Measurements from ENCODE around the gene PSMD13.

Gene PSMD13

DNA sequence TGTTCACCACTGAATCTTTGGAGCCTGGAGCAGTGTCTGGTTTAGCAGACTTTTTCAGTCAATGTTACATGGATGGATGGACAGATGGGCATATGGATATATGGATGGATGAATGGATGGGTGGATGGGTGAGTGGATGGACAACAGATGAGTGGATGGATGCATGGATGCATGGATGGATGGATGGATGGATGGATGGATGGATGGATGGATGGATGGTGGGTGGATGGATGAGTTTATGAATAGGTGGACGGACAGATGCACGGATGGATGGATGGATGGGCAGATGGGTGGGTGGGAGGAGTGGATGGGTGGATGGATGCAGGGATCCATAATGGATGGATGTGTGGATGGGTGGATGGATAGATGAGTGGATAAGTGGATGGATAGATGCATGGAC is 19.0 kb downstream of the PSMD13 start:
- Histone ChIP-seq H3K4me3 (replicated peaks; ENCODE audit: insufficient read depth, low read length) (no peak overlapping the region), H3K27ac (replicated peaks) (no peak overlapping the region), H3K27me3 (ENCODE audit: insufficient read depth, poor library complexity, severe bottlenecking) (no peaks in the 10 kb centered on the region)
- no peak for DNase-seq (ENCODE audit: low read depth in 1 of 2, low spot score in 1 of 2)
- TF ChIP-seq GABPA (IDR thresholded peaks at IDR 0.05; ENCODE audit: low read depth) (no peak), POLR2AphosphoS5 (IDR thresholded peaks at IDR 0.05; ENCODE audit: low read depth) (no peak), SPI1 (IDR thresholded peaks at IDR 0.05; ENCODE audit: borderline replicate concordance, low read depth) (no peak), CTCF (IDR thresholded peaks at IDR 0.05; ENCODE audit: insufficient read depth, low read length) (no peak)
- TF ChIP-seq, protein P1, sequence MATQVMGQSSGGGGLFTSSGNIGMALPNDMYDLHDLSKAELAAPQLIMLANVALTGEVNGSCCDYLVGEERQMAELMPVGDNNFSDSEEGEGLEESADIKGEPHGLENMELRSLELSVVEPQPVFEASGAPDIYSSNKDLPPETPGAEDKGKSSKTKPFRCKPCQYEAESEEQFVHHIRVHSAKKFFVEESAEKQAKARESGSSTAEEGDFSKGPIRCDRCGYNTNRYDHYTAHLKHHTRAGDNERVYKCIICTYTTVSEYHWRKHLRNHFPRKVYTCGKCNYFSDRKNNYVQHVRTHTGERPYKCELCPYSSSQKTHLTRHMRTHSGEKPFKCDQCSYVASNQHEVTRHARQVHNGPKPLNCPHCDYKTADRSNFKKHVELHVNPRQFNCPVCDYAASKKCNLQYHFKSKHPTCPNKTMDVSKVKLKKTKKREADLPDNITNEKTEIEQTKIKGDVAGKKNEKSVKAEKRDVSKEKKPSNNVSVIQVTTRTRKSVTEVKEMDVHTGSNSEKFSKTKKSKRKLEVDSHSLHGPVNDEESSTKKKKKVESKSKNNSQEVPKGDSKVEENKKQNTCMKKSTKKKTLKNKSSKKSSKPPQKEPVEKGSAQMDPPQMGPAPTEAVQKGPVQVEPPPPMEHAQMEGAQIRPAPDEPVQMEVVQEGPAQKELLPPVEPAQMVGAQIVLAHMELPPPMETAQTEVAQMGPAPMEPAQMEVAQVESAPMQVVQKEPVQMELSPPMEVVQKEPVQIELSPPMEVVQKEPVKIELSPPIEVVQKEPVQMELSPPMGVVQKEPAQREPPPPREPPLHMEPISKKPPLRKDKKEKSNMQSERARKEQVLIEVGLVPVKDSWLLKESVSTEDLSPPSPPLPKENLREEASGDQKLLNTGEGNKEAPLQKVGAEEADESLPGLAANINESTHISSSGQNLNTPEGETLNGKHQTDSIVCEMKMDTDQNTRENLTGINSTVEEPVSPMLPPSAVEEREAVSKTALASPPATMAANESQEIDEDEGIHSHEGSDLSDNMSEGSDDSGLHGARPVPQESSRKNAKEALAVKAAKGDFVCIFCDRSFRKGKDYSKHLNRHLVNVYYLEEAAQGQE (IDR thresholded peaks at IDR 0.05; ENCODE audit: insufficient replicate concordance, low read depth), result no peak

DNA sequence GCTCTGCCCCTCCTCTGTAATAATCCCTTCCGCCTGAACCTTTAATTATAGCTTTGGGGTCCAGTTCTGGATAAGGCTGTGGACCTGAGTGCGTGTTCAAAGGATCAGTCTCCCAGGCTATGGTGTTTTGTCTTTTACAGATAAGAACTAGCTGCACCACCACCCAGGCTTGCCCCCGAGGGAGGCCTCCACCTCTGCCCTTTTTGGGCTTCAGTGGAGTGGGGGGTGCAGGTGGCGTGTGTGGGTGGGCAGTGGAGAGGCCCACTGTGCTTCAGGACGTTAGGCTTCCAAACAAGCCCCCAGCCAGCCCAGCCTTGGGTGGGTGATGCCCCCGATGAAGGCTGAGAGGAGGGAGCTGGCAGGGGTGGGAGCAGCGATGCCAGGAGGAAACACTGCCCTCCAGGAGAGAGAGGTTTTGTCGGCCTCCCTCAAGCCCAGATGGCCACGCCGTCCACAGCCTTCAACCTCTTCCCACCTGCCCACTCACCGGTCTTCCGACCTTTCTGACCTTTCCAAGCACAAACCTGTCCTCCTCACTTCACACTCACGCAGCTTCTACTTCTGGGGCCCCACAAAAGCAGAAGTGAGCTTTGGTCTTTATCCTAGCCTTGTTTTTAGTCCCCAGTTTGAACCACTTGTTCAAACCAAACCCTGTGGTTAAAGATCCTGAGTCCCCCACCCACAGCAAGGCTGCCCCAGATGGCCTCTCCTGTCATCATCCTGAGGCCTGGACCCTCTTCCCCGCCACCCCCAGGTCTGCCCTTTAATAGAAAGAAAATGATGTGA is 20.4 kb downstream of the PSMD13 start:
- Histone ChIP-seq H3K4me3 (replicated peaks; ENCODE audit: insufficient read depth, low read length) (no peak overlapping the region), H3K27ac (replicated peaks) (no peak overlapping the region), H3K27me3 (ENCODE audit: insufficient read depth, poor library complexity, severe bottlenecking) (no peaks in the 10 kb centered on the region)
- TF ChIP-seq SPI1 (IDR thresholded peaks at IDR 0.05; ENCODE audit: borderline replicate concordance, low read depth), result peak; percentile 94
- no peak for TF ChIP-seq GABPA (IDR thresholded peaks at IDR 0.05; ENCODE audit: low read depth)
- no peak for TF ChIP-seq CTCF (IDR thresholded peaks at IDR 0.05; ENCODE audit: insufficient read depth, low read length)
- DNase-seq (ENCODE audit: low read depth in 1 of 2, low spot score in 1 of 2), result peak in 1 of 2 experiments; percentile 30

- Histone ChIP-seq H3K27ac (replicated peaks) (no peak overlapping the region), H3K27me3 (ENCODE audit: insufficient read depth, poor library complexity, severe bottlenecking) (no peaks in the 10 kb centered on the region), H3K4me3 (replicated peaks; ENCODE audit: insufficient read depth, low read length) (no peak overlapping the region)
- TF ChIP-seq CTCF (IDR thresholded peaks at IDR 0.05; ENCODE audit: insufficient read depth, low read length) (no peak), GABPA (IDR thresholded peaks at IDR 0.05; ENCODE audit: low read depth) (no peak), POLR2AphosphoS5 (IDR thresholded peaks at IDR 0.05; ENCODE audit: low read depth) (no peak), SPI1 (IDR thresholded peaks at IDR 0.05; ENCODE audit: borderline replicate concordance, low read depth) (no peak)
- TF ChIP-seq, protein P1 (IDR thresholded peaks at IDR 0.05; ENCODE audit: insufficient replicate concordance, low read depth), result no peak
- DNase-seq (ENCODE audit: low read depth in 1 of 2, low spot score in 1 of 2), result no peak
Measured at GRCh38 chr11:257766-258493, 21.2 kb downstream of the PSMD13 start.
